ENCODE data around the gene PRMT9. TPM values are rescaled to one million over a fixed set of nuclear protein-coding genes. Genes with fewer than 3 reads are reported as not detected.

The PRMT9 gene
- polyA plus RNA-seq, 1 experiment: 3.3 TPM

- Histone ChIP-seq H3K4me3 (ENCODE audit: low read depth, low read length) (no peak overlapping the region), H3K27me3 (ENCODE audit: control insufficient read depth, insufficient read depth, low read length) (no peaks in the 10 kb centered on the region), H3K36me3 (ENCODE audit: control insufficient read depth, insufficient read depth, low read length) (no peaks in the 10 kb centered on the region; the same call in 1 of the 2 replicates)
- TF ChIP-seq CTCF (IDR thresholded peaks at IDR 0.05; ENCODE audit: insufficient read depth, low read depth, low read length): no peak
- DNase-seq (ENCODE audit: low read depth): no peak
- CTCF ChIA-PET: interaction anchor here (1.5 kb wide), 1 partner anchor 10 kb away, joined by 8 read pairs; no protein-coding TSS in a partner anchor
- POLR2A ChIA-PET: no interaction called here
Observed at GRCh38 chr4:147643616-147644015, 40.3 kb downstream of the PRMT9 start.

GRCh38 chr4:147640331-147640730 lies 43.6 kb downstream of the PRMT9 start:
- H3K27me3 ChIP-seq (ENCODE audit: control insufficient read depth, insufficient read depth, low read length): no peaks in the 10 kb centered on the region
- CTCF ChIA-PET: interaction anchor here (0.6 to 1.1 kb wide), 4 partner anchors 13 to 361 kb away, joined by 3 to 5 read pairs (median 3); partner anchors contain the start of gene ARHGAP10
- no peak for TF ChIP-seq CTCF (IDR thresholded peaks at IDR 0.05; ENCODE audit: insufficient read depth, low read depth, low read length)
- H3K36me3 ChIP-seq (ENCODE audit: control insufficient read depth, insufficient read depth, low read length): no peaks in the 10 kb centered on the region; the same call in 1 of the 2 replicates
- POLR2A ChIA-PET: interaction anchor here (0.6 kb wide), 1 partner anchor 41 kb away, joined by 3 read pairs; no protein-coding TSS in a partner anchor
- DNase-seq (ENCODE audit: low read depth): no peak
- no peak overlapping the region for H3K4me3 ChIP-seq (ENCODE audit: low read depth, low read length)

- no peak for TF ChIP-seq CTCF (IDR thresholded peaks at IDR 0.05; ENCODE audit: insufficient read depth, low read depth, low read length)
- H3K4me3 ChIP-seq (ENCODE audit: low read depth, low read length): no peak overlapping the region
- POLR2A ChIA-PET: no interaction called here
- H3K27me3 ChIP-seq (ENCODE audit: control insufficient read depth, insufficient read depth, low read length): no peaks in the 10 kb centered on the region
- H3K36me3 ChIP-seq (ENCODE audit: control insufficient read depth, insufficient read depth, low read length): no peaks in the 10 kb centered on the region; the same call in 1 of the 2 replicates
- no peak for DNase-seq (ENCODE audit: low read depth)
- CTCF ChIA-PET: interaction anchor here (1.4 to 1.8 kb wide), 2 partner anchors 43 to 50 kb away, joined by 3 to 4 read pairs; no protein-coding TSS in a partner anchor
Observed at GRCh38 chr4:147639388-147639787, 44.6 kb downstream of the PRMT9 start.

GRCh38 chr4:147638942-147639341 lies 45.0 kb downstream of the PRMT9 start:
- POLR2A ChIA-PET: no interaction called here
- DNase-seq (ENCODE audit: low read depth): no peak
- no peak for TF ChIP-seq CTCF (IDR thresholded peaks at IDR 0.05; ENCODE audit: insufficient read depth, low read depth, low read length)
- Histone ChIP-seq H3K36me3 (ENCODE audit: control insufficient read depth, insufficient read depth, low read length) (no peaks in the 10 kb centered on the region; the same call in 1 of the 2 replicates), H3K4me3 (ENCODE audit: low read depth, low read length) (no peak overlapping the region), H3K27me3 (ENCODE audit: control insufficient read depth, insufficient read depth, low read length) (no peaks in the 10 kb centered on the region)
- CTCF ChIA-PET: interaction anchor here (1.4 to 1.8 kb wide), 2 partner anchors 43 to 49 kb away, joined by 3 to 4 read pairs; no protein-coding TSS in a partner anchor

- Histone ChIP-seq H3K27me3 (ENCODE audit: control insufficient read depth, insufficient read depth, low read length) (no peaks in the 10 kb centered on the region), H3K36me3 (ENCODE audit: control insufficient read depth, insufficient read depth, low read length) (no peaks in the 10 kb centered on the region; the same call in 1 of the 2 replicates), H3K4me3 (ENCODE audit: low read depth, low read length) (no peak overlapping the region)
- ChIA-PET POLR2A (no interaction called here), CTCF (interaction anchor here (1.4 to 1.8 kb wide), 2 partner anchors 42 to 49 kb away, joined by 3 to 4 read pairs; no protein-coding TSS in a partner anchor)
- no peak for DNase-seq (ENCODE audit: low read depth)
- TF ChIP-seq CTCF (IDR thresholded peaks at IDR 0.05; ENCODE audit: insufficient read depth, low read depth, low read length): no peak
Observed at GRCh38 chr4:147638365-147638764, 45.6 kb downstream of the PRMT9 start.
